Stimulated activated CD4-positive, alpha-beta T cell treated with anti-CD3 and anti-CD28 coated beads, Interleukin-1b, Interleukin-23, amount 100 ng/mL, for 1 hour (primary cell): ENCODE data around the gene SLAMF9.
A peak's percentile ranks its signal among the peaks of the same experiment; 100 is the strongest.

Experiments
- DNase-seq, 2 donors: peaks; one replicate each; pipeline ENCODE4 v3.0.0-alpha.2; 2020; ENCODE audit warnings: low read depth in 2 of 2

Gene SLAMF9

GRCh38 chr1:159945483-159946241 lies 8.4 kb downstream of the SLAMF9 start, which contains the start of gene IGSF9:
Gene IGSF9 (minus strand): TSS chr1:159945613. CDS start chr1:159943454, 2,159 bp downstream.
- DNase-seq, result peak; percentile 27 to 60

GRCh38 chr1:159944623-159945455 lies 9.2 kb downstream of the SLAMF9 start:
- no peak for DNase-seq

DNA sequence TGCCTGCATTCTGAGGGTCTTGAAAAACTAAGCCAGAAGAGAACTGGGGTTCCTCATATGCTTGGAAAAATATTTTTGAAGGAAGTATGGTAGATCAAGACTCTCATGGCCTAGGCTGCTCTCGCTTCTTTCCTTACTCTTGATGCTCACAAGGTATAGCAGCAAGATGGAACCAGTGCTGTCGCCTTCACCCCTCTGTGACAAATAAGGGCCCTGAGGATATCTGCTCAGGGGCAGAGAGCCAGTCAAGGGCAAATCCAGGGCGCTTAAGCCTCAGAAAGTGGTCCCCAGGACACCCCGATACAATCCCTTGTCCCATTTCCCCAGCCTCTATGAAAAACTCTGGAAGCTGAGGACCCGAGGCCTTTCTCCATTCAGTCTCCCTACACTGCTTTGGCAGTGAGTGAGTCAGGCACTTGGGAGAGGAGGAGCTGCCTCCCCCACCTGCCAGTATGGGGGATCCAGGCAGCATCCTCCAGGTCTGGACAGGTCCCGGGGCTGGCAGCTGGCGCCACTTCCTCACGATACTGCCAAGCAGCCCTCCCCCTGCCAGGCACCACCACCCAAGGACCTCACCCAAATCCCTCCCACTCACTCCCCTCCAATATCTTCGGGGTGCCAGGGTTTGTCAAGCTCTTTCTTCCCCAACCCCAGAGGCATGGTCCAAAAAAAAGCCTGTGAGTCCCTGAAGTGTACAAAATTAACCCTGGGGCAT lies 10.0 kb downstream of the SLAMF9 start:
- no peak for DNase-seq

DNA sequence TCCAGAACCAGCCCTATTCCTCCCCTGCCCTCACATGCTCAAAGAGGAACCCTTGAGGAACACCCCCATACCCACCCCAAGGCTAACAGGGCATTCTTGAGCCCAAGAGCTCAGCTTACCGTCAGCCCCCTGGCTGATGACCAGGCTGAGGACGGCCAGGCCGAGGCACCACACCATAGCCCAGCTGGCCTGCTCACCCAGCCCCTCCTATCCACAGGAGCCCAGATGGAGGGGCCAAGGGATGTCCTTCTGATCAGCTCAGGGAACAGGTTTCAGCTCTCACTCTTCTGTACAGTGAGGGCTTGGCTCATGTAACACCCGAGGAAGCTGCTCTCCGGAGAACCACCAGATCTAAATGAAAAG lies 10.8 kb downstream of the SLAMF9 start:
- no peak for DNase-seq

DNA sequence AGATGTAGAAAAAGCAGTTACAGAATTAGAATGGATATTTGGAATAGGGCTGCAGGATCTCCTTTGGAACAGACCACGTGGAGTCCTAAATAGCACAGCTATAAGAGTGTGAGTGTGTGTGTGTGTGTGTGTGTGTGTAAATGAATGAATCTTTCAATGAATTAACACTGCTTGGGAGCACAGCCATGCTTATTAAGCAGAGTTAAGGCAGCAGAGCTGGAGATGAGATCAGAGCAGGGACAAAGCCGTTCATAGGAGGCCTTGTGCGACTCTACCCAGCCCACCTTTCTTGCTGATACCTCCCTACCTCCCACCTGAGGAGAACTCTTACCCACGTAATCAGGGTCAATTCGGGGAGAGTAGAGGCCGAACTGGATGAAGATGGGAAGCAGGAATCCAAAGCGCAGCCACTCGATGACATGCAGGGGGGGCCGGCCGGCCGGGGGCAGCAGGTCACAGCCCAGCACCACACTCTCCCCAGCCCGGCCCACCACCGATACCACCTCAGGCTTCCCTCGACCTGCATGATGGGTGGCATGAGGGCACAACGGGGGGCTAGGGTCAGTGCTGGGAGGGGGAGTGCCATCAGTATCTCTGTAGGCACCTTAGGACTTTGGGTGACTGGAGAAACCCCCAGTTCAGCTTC lies 11.3 kb downstream of the SLAMF9 start:
- no peak for DNase-seq

GRCh38 chr1:159941591-159942560 lies 12.2 kb downstream of the SLAMF9 start:
- DNase-seq, result no peak

DNA sequence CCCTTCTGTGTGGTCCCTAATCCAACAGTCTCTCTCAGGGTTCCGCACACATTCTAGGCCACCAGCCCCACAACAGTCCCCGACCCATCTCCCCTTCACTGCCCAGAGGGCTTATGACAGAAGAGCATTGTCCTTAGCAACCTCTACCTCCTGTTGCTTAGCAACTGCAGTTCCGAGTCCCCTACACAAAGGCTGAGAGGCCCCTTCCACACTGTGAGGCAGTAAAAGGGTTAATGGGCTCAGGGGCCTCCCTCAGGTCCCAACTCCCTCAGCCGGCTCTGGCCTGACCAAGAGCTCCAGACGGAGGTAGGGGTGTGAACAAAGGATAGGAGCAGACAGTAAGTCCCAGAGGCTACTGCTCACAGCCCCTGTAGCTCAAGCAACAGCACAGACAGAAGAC lies 12.9 kb downstream of the SLAMF9 start:
- DNase-seq, result no peak

GRCh38 chr1:159940006-159940620 lies 13.9 kb downstream of the SLAMF9 start:
- no peak for DNase-seq

GRCh38 chr1:159939678-159940002 lies 14.4 kb downstream of the SLAMF9 start:
- DNase-seq, result no peak

DNA sequence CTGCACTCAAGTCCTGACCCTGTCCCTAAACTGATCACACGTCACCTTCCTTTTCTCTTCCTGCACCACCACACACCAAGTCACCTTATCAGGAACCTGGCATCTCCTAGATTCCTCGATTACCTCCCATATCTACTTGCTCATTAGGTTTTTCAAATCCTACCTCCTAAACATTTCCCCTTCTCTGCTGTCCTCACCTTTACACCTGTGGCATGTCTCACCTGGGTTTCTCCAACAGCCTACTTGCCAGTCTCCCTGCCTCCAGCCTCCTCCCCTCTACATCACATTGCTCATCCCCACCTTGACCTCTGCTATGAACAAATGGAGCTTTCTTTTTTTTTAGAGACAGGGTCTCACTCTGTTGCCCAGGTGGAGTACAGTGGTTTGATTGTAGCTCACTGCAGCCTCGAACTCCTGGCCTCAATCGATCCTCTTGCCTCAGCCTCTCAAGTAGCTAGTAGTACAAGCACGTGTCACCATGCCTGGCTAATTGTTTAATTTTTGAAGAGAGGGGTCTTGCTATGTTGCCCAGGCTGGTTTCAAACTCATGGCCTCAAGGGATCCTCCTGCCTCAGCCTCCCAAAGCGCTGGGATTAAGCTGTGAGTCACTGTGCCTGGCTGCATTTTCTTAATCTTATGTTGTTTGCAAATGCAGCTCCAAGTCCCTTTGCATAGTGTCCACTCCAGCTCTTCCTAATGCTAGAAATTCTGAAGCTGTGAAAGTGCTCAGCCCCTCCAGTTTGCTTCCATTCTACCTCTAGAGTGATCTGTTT lies 14.9 kb downstream of the SLAMF9 start:
- DNase-seq, result no peak

DNA sequence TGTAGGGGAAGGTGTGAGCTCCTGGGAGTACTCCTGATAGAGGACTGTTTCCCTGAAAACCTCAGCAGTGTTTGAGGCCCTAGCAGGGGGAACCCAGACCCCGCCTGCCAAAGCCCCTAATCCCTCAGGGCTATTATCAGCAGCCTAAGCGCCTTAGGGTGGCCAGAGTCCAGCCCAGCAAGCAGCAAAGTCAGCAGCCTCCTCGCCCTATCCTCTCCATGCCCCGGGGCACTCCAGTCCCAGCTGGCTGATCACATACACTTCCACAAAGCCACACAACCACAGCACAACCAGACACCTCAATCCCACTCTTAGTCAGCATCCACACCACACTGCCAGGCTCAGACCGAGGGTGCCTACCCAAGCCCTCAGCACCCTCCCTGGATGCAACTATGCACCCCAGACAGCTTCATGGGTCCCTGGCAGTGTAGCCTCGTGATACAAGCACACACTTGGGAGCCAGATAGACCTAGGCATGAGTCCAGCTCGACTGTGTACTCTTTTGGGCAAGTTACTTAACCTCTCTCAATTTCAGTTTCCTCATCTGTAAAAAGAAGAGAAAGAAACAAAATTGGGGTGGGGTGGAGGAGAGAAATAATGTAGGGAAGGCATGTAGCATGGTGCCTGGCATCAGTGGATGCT lies 15.7 kb downstream of the SLAMF9 start:
- DNase-seq, result no peak

DNA sequence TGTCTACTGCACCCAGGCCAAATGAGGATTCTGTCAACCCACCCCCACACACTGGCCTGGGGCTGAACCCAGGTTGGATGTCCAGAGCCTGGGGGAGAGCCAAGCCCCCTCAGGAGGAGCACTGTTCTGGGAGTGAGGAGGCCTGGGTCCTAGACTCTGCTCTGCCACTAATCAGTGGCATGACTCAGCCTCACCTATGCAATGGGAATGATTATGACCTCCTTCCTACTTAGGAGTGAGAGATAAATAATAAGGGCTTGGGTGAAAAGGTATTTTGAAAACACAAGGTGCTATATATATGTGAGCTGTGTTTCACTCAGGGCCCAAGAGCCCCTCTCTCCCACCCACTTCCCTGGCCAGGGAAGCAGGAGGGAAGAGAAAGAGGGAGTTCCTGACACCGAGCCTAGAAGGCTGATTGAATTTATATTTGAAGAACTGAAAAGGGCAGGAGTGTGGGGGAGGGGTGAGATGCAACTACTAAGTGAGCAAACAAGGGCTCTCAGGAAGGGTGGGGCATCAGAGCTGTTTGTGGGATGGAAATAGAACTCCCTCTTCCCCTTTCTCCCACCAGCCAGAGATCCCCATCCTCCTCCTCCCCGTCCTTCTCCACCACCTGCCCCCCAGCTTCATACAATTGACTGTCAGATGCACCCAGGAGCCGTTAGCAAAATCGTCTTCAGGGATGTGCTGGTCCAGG lies 16.8 kb downstream of the SLAMF9 start:
- DNase-seq, result no peak

DNA sequence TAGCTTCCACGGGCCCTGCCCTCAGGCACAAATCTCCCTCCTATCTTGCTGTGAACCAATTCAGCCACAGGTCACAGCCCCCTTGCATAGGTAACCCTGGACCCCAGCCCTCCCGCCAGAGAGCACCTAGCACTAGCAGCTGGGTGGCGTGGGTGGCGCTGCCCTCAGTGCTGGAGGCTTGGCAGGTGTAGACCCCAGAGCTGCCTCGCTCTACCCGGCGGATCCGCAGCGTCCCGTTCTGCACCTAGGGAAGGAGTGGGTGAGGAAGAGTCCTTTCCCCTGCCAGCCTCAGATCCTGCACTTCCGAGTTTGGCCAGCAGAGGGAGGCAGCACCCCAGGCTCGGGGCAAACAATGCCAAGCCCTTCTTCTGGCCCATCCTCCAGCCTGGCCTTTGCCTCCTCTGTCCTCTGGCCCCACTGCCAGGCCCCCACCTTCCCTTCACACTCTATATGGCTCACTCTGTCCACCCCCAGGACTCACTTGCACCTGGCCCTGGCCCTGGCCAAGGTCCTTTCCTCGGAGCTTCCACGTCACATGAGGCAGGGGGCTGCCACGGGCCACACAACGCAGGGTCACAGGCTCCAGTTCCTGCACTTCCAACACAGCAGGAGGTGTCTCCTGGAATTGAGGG lies 17.6 kb downstream of the SLAMF9 start:
- DNase-seq, result peak; percentile 66 to 84

DNA sequence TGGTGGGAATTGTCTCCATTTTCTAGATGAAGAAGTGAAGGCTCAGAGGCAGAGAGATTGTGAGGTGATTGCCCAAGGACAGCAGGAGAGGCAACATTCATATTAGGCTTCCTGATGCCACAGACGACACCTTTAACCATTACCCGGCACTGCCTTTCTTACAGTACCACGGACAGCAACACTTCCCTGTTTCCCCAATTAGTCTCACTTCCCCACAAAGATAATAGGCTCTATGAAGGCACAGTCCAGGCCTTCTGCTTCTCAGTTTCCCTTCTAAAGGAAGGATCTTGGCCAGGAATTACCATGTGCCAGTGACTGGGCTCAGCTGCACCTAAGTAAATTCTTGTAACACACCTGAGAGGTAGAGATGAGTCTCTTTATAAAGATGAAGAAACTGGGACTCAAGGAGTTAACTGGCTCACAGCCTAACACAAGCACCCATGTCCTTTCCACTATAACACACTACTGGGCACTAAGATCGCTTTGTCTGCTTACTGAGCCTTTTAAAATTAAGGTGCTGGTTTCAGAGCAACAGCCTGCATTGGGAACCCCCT lies 18.2 kb downstream of the SLAMF9 start:
- no peak for DNase-seq

DNA sequence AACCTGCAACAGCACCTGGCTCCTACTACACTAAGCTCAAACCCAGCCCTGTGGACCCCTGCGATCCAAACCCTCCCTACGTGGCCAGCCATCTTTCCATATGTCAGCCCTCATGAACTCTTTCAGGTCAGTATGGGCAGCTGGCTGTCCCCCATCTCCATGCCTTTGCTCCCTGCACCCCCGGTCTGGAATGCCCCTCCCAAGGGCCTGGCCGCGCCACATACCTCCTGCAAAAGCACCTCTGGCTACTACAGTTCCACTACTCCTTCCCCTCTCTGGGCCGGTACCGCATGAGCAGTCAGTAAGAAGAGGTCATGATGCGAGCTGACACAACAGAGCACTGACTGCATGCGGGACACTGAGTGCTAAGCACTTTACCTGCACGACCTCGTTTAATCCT lies 18.7 kb downstream of the SLAMF9 start:
- DNase-seq, result no peak

- DNase-seq, result no peak
Measured at GRCh38 chr1:159934136-159935039, 19.6 kb downstream of the SLAMF9 start.

DNA sequence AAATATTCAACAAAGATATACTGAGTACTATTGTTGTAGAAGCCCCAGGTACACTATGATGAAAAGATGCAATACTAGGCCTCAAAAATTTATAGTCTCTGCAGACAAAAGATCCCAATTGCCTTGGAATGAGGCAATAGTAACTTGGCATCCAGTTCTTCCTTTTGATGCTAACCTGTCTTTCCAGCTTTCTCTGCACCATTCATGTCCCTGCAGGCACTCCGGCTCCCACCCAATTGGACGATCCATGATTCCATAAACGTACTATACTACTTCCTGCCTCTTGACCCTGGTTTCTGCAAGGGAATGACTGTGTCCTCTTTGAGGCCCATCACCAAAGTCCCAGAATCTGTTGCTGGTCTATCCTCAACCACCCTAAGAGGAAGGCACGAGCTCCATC lies 20.7 kb downstream of the SLAMF9 start:
- DNase-seq, result no peak
